ENCODE results near the gene SLC2A4.

The SLC2A4 gene

DNA sequence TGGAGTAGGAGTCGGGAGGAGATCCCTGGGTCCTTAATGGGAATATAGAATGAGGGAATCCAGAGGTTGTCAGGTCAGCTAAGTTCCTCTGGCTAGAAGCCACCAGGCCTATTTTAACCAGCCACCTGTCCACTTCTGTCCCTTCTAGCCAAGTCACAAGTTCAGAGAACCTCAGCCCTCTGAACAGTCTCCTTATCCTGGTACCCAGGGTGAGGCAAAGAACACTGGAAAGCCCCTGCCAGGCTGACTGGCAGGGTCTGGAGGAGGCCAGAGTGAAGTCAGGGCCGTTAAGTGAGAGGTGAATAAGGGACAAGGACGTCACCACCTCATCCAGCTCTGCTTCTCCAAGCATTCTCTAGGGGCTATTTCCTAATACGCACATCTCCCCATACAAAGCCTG is 32.7 kb upstream of the SLC2A4 start:
- DNase-seq, result no peak

DNA sequence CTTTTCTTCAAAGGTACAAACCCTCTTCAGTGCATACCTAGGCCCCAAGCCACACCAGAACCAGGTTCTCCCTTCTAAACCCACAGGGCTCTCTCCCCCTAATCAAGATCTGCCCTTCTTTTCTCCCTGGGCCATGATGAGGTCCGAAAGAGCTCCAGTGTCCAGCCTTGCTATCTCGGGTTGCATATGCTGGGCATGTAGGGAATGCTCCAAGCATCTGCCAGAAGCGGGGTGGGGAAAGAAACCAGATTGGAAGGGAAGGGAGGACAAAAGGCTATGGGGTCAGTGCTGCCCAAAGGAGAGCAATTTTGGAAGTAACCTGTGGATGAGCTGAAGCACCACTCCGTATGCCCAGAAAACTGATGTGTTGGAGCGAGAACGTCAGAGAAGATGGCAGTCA is 32.3 kb upstream of the SLC2A4 start:
- DNase-seq, result no peak

DNA sequence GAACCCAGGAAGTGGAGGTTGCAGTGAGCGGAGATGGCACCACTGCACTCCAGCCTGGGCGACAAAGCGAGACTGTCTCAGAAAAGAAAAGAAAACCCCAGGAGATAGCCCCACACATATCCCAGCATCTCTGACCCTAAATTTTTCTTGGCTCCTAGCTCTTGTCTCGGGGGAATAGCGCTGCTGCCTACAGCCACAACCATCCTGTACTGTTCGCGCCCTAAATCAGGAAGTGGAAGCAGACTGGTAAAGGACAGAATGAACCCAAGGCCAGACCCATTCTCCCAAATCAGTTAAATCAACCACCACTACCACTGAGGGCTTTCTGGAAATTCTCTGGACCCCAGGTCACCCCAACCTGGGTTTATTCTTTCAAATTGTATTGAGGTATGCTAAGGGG is 31.7 kb upstream of the SLC2A4 start:
- no peak for DNase-seq

DNA sequence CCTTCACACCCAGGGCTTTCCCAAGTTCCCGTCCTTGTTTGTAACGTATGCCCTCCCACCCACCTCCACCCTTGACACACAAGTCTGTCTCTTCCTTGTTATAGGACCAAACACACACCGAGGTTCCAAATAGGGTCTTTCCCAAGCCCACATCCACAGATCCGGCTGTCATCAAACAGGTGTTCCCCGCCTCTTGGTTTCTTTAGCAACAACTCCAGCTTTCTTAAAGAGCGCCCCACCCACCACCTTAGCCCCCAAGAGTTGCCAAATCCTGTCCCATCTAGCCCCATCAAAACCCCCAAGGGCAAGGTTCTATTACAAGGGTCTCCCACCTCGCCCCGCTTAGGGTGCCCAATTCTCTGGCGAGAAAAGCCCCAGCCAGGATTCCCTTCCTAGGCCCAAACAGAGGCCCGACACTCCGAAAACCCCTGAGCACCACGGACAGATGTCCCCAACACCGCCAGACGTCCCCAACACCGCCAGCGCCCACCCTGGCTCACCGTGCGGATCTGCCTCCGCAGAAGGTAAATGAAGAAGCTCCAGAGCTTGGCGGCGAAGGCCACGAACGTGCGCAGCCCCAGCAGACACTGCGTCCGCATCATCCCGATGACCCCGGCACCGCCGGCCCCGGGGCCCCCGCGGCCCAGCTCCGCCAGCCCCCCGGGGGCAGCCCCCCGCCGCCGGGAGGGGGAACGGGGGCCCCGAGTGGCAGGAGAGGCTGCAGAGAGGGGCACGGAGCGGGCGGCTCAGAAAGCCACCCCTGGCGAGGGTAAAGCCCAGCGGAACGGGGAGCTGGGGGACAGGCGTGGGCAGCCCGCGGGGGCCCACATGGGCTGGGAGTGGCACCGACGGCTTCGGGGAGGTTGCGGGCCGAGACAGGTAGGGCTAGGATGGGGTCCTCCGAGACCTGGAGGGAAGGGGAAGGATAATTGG is 30.6 kb upstream of the SLC2A4 start:
- peak in 3 of 6 experiments; percentile 7 to 27 (median 14) for DNase-seq

DNA sequence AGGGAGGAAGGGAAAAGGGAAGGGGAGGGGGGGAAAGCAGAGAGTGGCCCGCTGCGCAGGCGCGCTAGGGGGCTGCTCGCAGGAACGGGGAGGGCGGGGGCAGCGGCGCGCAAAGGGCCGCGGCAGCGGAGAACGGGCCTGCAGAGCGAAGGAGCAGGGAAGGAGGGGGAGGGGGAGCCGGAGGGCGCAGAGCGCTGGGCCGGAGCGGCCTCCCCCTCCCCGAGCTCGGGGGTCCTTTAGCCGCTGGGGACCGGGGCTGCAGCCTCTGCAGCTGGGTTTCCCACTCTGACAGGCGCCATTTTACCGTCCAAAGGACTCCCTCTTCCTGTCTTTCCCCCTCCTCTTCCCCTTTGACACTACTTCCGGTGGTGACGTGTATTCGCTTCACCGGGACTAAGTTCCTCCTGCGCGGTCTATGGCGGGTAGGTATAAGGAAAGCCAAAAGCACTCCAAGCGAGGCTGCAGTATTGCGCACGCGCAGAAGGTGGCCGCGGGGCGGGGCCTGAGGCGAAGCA is 29.8 kb upstream of the SLC2A4 start, which contains the start of gene CTDNEP1:
Gene CTDNEP1, minus strand, starts transcription at position 74 of the 515 bp plus-strand sequence. CDS start 438 bp downstream, outside the sequence.
- peak; percentile 95 to 99 (median 98) for DNase-seq

DNA sequence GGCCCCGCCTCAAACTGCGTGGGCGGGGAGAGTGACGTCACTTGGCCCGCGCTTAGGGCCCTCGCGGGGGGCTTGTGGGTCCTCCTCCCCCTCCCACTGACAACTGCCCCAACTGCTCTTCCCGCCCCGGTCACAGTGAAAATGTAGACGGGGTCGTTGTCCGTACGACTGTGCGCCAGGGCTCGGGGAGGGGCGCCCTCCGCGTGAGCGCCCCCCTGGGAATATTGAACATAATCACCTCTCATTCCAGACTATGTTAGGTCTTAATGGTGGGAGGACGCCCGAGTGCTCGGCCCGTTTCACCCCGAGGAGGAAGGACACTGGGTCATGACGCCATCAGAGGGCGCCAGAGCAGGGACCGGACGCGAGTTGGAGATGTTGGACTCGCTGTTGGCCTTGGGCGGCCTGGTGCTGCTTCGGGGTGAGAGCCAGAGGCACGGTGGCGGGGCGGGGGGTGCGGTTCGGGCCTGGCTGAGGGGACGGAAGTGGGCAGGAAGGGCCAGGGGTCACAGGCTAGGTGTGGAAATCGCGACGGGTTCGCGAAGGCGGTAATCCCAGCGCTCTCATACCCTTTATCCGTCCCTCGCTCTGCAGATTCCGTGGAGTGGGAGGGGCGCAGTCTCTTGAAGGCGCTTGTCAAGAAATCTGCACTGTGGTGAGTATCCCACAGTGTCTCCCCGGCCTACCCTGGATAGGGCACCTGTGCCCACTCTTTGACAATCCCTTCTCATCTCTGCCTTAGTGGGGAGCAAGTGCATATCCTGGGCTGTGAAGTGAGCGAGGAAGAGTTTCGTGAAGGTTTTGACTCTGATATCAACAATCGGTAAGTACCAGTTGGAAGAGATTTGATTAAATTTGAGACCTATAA is 29.1 kb upstream of the SLC2A4 start, which contains the start of gene ELP5:
Gene ELP5, plus strand, starts transcription at position 40 of the 868 bp plus-strand sequence. Its CDS starts 336 bp downstream, at position 376.
- DNase-seq, result peak; percentile 74 to 95 (median 86)

DNA sequence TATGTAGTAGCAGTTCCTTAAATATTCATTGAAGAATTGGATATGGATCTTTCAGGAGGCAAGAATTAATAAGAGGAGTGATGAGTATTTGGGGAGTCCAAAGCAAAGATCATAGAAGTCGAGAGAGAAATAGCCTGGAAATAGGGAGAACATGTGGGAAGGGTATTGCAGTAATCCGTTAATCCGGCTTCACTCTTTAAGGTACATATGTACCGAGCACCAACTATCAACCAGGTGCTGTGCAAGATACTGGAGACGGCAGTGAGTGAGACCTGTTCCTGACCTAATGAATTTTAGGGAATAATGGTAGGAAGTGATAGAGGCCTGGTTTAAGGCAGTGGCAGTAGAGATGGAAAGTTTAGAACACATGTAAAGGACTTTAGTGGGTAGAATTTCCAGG is 28.4 kb upstream of the SLC2A4 start:
- DNase-seq, result no peak

DNA sequence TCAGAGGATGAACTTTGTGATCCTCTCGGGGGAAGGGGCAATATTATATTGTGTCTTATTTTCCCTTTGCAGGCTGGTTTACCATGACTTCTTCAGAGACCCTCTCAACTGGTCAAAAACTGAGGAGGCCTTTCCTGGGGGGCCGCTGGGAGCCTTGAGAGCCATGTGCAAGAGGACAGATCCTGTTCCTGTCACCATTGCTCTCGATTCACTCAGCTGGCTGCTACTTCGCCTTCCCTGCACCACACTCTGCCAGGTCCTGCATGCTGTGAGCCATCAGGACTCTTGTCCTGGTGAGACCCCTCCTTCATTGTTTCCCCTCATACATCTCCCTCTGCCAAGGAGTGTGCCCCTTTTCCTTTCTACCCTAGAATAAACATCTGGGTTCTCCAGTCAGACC is 27.0 kb upstream of the SLC2A4 start:
- no peak for DNase-seq

DNA sequence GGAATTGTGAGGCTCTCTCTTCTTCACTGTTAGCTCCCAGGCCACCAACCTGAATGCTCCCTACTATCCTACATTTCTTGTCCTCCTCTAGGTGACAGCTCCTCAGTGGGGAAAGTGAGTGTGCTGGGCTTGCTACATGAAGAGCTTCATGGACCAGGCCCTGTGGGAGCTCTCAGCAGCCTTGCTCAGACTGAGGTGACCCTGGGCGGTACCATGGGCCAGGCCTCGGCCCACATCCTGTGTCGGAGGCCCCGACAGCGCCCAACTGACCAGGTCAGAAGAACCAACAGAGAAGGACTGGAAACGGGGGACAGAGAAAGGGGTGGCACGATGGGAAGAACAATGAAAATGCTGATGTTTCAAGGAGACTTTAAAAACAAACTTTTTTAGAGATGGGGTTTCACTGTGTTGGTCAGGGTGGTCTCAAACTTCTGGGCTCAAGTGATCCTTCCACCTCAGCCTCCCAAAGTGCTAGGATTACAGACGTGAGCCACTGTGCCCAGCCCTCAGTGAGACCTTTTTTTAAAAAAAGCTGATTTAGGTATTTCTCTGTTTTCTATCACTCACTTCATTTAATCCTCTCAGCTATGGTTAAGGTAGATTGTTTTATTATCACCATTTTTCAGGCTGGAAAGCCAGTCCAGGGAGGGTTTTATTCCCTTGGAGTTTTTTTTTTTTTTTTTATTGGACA is 24.6 kb upstream of the SLC2A4 start:
- DNase-seq, result no peak

DNA sequence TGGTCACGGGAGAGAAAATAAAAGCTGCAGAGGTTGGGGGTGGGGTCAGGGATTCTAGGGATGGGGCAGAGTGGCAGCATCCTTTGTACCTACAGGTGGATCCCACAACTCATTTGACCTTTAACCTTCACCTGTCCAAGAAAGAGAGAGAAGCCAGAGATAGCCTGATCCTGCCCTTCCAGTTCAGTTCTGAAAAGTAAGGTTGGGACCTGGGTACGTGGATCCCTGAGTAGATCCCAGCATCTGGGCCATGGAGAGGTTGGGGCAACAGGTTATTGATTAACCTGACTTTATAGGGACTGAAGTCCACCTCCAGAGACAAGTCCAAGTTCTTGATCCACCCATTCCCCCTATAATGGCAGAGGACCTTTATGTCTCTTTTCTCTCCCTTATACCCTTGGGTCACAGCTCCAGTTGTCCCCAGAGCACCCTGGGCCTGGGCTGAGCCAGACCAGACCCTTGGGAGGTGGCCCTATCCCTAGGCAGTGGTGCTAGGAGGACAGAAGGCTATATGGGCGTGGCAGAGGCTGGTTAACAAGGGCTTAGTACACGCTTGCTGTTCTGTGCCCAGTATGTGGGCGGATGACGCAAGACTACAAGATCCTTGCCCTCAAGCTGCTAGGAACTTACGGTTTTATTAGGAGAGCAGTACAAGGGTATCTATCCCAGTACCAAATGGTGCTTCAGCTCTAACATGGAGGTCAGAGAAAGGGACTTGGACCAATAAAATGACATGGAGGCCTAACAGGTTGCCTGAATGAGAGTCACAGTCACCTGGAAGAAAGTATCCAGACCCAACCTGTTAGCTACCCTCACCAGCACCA is 22.6 kb upstream of the SLC2A4 start:
- no peak for DNase-seq

DNA sequence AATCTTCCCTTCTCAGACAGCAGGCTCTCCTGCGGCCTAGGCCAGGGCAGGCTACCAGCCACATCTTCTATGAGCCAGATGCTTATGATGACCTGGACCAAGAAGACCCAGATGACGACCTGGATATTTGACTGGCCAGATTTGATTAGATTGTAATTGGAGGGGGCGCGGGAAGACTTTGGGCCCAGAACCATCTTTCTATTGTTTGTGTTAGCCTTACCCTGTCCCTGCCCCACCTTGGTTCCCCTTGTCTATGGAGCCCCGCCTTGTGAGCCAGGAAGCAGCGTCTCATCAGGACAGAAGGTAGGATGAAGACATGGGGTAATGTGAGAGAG is 22.0 kb upstream of the SLC2A4 start:
- DNase-seq, result no peak

DNA sequence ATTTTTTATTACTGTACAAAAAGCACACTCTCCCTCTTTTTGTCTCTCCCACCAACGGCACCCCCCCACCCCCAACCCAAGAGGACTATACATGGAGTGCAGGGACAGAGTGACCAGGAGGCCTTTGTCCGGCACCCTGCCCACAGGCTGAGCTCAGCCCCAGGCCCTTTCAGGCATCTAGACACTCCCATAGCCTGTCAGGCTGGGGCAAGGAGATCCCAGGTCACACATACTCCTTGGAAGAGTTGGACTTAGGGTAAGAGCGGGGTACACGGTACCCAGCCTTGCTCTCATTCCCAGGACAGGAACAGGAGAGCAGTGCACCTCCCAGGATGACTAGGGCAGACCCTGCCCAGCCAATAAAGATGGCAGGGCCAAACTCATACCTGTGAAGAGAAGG is 21.4 kb upstream of the SLC2A4 start:
- no peak for DNase-seq

DNA sequence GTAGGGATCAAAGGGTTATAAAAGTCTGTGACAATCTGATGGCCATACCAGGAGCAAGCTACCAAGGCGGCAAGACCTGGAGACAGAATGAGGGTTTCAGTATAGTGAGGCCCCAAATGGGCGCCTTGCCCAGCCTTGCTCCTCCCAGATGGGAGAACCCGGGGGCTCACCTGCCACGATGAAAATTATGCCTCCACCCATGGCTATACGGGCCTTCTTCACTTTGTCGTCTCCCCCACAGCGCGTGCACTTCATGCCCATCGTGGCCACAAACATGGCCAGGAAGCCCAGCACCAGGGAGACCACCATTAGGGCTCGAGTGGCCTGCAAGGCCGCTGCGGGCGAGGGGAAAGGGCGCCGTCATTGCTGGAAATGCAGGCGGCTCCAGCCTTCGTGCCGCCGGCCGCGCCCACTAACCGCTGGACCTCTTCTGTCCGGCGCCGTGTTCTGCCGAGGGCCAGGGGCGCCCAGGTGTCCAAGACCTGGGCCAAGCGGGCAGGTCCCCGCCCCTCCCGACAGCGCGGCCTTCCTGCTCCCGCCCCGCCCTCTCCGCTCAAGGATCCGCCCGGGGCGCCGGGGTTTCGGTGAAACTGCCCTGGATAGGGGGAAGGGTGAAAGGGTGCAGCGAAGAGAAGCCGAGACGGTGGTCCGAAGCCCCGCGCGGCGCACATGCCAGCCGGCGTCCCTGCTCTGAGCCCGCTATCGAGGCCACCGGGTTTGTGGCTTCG is 20.7 kb upstream of the SLC2A4 start:
- peak in 4 of 6 experiments; percentile 29 to 43 (median 36) for DNase-seq

DNA sequence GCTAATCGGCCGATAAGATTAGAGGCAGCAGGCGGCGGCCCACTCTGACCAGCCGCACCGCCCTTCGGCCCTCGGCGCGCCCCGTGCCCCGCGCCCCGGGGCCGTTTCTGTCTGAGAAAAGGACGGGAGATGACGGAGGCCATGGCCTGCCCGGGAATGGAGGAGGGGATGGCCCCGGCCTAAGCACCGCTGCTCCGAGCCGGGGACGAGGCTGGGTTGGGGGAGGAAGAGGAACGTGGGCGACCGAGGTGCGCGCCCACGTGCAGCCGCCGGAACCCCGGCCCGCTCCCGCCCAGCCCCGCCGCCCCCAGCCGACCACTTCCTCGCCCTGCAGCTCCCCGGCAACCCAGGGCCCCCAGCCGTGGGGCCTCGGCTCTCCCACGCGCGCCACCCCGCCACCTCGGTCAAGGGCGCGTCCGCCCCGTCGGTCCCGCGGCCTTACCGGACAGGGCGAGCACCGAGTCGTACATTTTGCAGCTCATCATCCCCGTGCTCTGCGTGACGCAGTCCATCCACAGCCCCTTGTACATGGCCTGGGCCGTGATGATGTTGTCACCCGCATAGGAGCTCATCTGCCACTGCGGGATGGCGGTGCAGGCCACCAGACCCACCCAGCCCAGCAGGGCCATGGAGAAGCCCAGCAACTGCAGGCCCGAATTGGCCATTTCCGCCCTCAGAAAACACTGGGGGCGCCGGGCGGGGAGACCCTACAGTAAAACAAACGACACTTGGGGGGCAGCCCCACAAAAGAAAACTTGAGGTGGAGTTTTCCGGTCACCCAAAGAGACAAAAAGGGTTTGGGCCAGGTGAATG is 19.9 kb upstream of the SLC2A4 start:
- DNase-seq, result peak in 1 of 6 experiments; percentile 30

DNA sequence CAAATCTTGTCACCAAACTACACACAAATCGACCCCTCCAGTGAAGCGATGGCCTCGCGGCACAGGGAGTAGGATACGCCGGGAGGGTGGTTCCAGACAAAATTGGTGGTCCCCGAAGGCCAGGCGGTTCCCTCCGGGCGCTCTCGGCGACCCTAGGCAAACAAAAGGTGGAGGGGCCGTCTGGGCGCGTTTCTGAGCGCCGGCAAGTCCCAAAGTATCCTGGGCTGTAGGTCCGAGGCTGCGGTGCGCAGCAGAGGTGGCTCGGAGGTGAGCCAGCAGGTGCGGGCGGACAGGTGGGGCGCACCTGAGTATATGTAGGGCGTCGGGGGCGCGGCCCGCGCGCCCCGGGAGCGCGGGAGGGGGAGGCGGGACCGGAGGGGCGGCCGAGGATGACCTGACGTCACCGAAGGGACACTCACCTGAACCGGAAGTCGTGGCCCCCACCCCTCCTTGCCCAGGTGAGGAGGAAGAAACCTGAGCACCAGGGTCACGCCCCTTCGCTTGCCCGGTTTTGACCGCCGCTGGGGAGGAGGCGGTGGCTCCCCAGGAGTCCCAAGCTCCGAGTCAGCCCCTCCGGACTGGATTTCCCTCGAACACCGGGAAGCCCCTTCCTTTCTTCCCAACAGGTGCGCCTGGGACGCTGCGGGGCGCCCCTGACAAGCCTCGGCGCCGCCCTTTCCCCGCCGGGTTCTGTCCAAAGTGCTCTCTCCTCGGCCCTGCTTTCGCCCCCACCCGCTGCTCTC is 19.2 kb upstream of the SLC2A4 start, which contains the start of gene CLDN7:
Gene CLDN7, minus strand, starts transcription at position 287 of the 743 bp plus-strand sequence. CDS start 435 bp downstream, outside the sequence.
- DNase-seq, result peak in 1 of 6 experiments; percentile 39

DNA sequence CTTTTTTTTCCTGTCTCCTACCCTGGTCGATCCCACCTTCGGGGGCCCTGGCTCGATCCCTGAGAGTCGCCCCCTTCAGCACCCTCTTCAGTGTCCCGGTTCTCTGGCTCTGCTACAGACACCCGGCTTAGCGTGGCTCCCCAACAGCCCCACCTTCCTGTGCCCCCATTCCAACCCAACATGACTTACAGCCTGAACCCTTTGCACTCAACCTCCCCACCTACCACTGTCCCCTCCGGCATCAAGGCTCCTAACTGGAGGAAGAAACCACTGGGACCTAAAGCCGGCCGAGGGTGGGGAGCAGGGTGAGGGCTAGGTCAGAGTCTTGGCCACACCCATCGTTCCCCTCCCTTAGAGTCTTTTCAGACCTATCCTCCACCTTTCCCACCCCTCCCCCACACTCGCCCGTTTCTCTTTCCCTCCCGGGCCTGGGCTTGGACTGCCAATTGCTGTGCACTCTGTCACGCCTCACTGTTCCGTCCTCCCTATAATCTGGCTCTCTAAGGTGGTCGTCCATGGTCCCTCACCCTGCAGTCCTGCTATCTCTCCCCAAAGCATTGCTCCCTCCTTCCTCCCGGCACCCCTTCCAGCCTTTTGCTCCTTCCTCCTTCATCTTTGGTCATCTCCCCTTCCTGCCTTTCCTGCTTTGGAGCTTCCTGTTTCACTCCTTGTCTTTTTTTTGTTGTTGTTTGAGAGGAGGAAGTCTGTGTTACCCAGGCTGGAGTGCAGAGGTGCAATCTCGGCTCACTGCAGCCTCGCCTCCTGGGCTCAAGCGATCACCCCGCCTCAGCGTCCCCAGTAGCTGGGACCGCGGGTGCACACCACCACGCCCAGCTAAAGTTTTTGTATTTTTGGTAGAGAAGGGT is 18.4 kb upstream of the SLC2A4 start:
- DNase-seq, result peak in 1 of 6 experiments; percentile 39

DNA sequence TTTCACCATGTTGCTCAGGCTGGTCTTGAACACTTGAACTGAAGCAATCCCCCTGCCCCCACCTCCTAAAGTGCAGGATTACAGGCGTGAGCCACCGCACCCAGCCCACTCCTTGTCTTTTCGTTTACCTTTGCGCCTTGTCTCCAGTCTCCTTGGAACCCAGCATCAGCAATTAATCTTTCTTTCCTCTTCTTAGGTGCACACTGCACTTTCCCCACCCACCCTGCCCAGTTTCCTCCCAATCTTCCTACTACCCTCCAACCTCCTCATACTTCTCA is 17.8 kb upstream of the SLC2A4 start:
- no peak for DNase-seq

DNA sequence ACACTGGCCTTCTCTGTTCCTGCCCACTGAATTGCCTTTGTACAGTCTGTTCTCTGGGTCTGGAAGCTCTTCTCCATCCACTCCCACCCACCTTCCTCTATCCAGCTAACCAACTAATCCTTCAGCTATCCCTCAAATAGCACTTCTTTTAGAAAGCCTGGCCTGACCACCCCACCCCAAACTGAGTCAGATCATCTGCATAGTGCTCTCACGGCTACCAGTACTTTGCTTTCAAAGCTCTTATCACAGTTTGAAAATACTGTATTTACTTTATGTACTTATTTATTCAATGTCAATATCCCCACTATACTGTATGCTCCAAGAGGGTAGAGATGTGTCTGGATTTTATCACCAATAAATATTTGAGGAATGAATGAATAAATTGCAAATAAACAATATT is 14.7 kb upstream of the SLC2A4 start:
- no peak for DNase-seq

Measured in stimulated activated naive CD4-positive, alpha-beta T cell (primary cell).